Measurements from ENCODE around the gene SOX6.

The SOX6 gene

GRCh38 chr11:16086229-16086819 is 270.0 kb downstream of the SOX6 start:
- H3K9me3 ChIP-seq, result no peaks in the 10 kb centered on the region
- TF ChIP-seq CTCF (IDR thresholded peaks at IDR 0.05), result no peak
- no peaks in the 10 kb centered on the region for H3K36me3 ChIP-seq
- H3K4me3 ChIP-seq (ENCODE audit: low read depth in 1 of 2, low read length in 1 of 2), result no peak overlapping the region
- no peaks in the 10 kb centered on the region for H3K4me1 ChIP-seq (ENCODE audit: control insufficient read depth in 1 of 2, insufficient read depth in 1 of 2, low read depth in 1 of 2, low read length in 1 of 2)
- no peak overlapping the region for H3K27ac ChIP-seq
- no peaks in the 10 kb centered on the region for H3K27me3 ChIP-seq

- H3K36me3 ChIP-seq, result no peaks in the 10 kb centered on the region
- H3K27ac ChIP-seq, result no peak overlapping the region
- no peak for TF ChIP-seq CTCF (IDR thresholded peaks at IDR 0.05)
- no peak overlapping the region for H3K4me3 ChIP-seq (ENCODE audit: low read depth in 1 of 2, low read length in 1 of 2)
- H3K9me3 ChIP-seq, result no peaks in the 10 kb centered on the region
- no peaks in the 10 kb centered on the region for H3K4me1 ChIP-seq (ENCODE audit: control insufficient read depth in 1 of 2, insufficient read depth in 1 of 2, low read depth in 1 of 2, low read length in 1 of 2)
- H3K27me3 ChIP-seq, result no peaks in the 10 kb centered on the region
Observed at GRCh38 chr11:16082095-16083055, 274.0 kb downstream of the SOX6 start.

GRCh38 chr11:16081382-16082094 is 274.8 kb downstream of the SOX6 start:
- Histone ChIP-seq H3K36me3 (no peaks in the 10 kb centered on the region), H3K4me1 (ENCODE audit: control insufficient read depth in 1 of 2, insufficient read depth in 1 of 2, low read depth in 1 of 2, low read length in 1 of 2) (no peaks in the 10 kb centered on the region), H3K27me3 (no peaks in the 10 kb centered on the region), H3K9me3 (no peaks in the 10 kb centered on the region), H3K27ac (no peak overlapping the region), H3K4me3 (ENCODE audit: low read depth in 1 of 2, low read length in 1 of 2) (no peak overlapping the region)
- no peak for TF ChIP-seq CTCF (IDR thresholded peaks at IDR 0.05)

- H3K4me1 ChIP-seq (ENCODE audit: control insufficient read depth in 1 of 2, insufficient read depth in 1 of 2, low read depth in 1 of 2, low read length in 1 of 2), result no peaks in the 10 kb centered on the region
- H3K4me3 ChIP-seq (ENCODE audit: low read depth in 1 of 2, low read length in 1 of 2), result no peak overlapping the region
Observed at GRCh38 chr11:16080688-16081381, 275.5 kb downstream of the SOX6 start.

More at GRCh38 chr11:16080688-16081381, 275.5 kb downstream of the SOX6 start:
- no peaks in the 10 kb centered on the region for H3K9me3 ChIP-seq
- no peaks in the 10 kb centered on the region for H3K27me3 ChIP-seq
- H3K36me3 ChIP-seq, result no peaks in the 10 kb centered on the region
- H3K27ac ChIP-seq, result no peak overlapping the region
- TF ChIP-seq CTCF (IDR thresholded peaks at IDR 0.05), result no peak
